ENCODE data around the gene TACC2.

DNA sequence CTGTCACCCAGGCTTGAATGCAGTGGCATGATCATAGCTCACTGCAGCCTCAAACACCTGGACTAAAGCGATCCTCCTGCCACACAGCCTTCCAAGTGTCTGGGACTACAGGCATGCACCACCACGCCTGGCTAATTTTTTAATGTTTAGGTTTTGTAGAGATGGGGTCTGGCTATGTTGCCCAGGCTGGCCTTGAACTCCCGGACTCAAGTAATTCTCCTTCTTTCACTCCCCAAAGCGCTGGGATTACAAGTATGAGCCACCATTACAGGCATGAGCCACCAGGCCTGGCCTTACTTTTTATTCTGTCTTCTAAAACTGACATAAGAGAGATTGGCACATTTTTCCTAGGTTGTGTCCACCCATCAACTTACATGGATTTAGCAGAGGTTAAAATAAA, 33.3 kb downstream of the TACC2 start:
- TF ChIP-seq, protein P1, sequence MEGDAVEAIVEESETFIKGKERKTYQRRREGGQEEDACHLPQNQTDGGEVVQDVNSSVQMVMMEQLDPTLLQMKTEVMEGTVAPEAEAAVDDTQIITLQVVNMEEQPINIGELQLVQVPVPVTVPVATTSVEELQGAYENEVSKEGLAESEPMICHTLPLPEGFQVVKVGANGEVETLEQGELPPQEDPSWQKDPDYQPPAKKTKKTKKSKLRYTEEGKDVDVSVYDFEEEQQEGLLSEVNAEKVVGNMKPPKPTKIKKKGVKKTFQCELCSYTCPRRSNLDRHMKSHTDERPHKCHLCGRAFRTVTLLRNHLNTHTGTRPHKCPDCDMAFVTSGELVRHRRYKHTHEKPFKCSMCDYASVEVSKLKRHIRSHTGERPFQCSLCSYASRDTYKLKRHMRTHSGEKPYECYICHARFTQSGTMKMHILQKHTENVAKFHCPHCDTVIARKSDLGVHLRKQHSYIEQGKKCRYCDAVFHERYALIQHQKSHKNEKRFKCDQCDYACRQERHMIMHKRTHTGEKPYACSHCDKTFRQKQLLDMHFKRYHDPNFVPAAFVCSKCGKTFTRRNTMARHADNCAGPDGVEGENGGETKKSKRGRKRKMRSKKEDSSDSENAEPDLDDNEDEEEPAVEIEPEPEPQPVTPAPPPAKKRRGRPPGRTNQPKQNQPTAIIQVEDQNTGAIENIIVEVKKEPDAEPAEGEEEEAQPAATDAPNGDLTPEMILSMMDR (IDR thresholded peaks at IDR 0.05) = no peak
- no peak for TF ChIP-seq POLR2A (IDR thresholded peaks at IDR 0.05)

Data from thyroid gland (tissue), 4 donors.